ENCODE measurements around the gene MINK1. TPM values are rescaled to one million over a fixed set of nuclear protein-coding genes. Genes with fewer than 3 reads are reported as not detected.
"Not testable (repeated sequence)": the region's sequence is repeated elsewhere in the genome, so short reads cannot be mapped to it uniquely, and the experiment has no call there.

The MINK1 gene
- polyA plus RNA-seq, 3 donors = 59.4 to 70.7 (median 66.3) TPM

DNA sequence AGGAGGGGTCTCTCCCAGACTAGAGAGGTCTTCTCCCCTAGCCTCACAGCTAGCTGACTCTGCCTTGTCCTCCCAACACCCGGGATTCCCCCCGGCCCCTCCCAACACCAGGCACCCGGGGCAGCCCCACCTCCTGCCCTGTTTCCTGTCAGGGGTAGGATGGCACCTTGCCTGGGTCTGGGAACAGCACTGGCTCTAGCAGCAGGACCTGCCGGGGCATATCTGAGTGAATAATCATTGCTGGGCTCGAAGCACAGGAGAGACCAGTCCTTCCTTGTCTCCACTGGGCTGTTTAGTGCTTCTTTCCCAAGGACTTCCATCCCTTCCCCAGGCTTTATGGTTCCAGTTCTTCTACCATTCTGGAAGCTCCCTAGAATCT is 25.7 kb downstream of the MINK1 start:
- no peak for DNase-seq (ENCODE audit: extremely low read depth in 1 of 11, low read depth in 9 of 11, low spot score in 4 of 11)

- no peak for DNase-seq (ENCODE audit: extremely low read depth in 1 of 11, low read depth in 9 of 11, low spot score in 4 of 11)
Observed at GRCh38 chr17:4859816-4860625, 26.9 kb downstream of the MINK1 start.

GRCh38 chr17:4860651-4861050 is 27.5 kb downstream of the MINK1 start:
- no peak for DNase-seq (ENCODE audit: extremely low read depth in 1 of 11, low read depth in 9 of 11, low spot score in 4 of 11)

GRCh38 chr17:4861052-4861451 is 27.9 kb downstream of the MINK1 start:
- DNase-seq (ENCODE audit: extremely low read depth in 1 of 11, low read depth in 9 of 11, low spot score in 4 of 11) = no peak

- DNase-seq (ENCODE audit: extremely low read depth in 1 of 11, low read depth in 9 of 11, low spot score in 4 of 11) = no peak
Observed at GRCh38 chr17:4862720-4863119, 29.6 kb downstream of the MINK1 start.

DNA sequence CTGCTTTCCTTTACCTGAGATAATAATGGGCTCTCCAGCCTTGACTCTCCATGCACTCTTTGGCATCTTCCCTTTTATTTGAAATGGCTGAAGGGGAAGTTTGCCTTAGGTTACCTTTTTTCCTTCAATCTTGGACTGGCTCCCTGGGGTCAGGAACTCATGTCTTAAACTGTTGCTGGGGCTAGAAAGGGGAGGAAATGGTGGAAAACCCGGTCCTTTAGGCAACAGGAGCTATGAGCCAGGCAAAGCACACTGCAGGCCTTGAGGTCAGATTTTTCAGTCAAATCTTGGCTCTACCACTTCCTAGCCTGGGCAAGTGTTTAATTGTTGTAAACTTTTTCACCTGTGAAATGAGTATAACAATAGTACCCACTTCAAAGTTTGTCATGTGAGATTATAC is 30.2 kb downstream of the MINK1 start:
- DNase-seq (ENCODE audit: extremely low read depth in 1 of 11, low read depth in 9 of 11, low spot score in 4 of 11) = no peak

- not testable (repeated sequence) for DNase-seq (ENCODE audit: extremely low read depth in 1 of 11, low read depth in 9 of 11, low spot score in 4 of 11)
Observed at GRCh38 chr17:4867535-4867934, 34.4 kb downstream of the MINK1 start.

GRCh38 chr17:4869058-4869998 is 36.2 kb downstream of the MINK1 start:
- DNase-seq (ENCODE audit: extremely low read depth in 1 of 11, low read depth in 9 of 11, low spot score in 4 of 11) = not testable (repeated sequence)

- no peak for DNase-seq (ENCODE audit: extremely low read depth in 1 of 11, low read depth in 9 of 11, low spot score in 4 of 11)
Observed at GRCh38 chr17:4870855-4871254, 37.7 kb downstream of the MINK1 start.

DNA sequence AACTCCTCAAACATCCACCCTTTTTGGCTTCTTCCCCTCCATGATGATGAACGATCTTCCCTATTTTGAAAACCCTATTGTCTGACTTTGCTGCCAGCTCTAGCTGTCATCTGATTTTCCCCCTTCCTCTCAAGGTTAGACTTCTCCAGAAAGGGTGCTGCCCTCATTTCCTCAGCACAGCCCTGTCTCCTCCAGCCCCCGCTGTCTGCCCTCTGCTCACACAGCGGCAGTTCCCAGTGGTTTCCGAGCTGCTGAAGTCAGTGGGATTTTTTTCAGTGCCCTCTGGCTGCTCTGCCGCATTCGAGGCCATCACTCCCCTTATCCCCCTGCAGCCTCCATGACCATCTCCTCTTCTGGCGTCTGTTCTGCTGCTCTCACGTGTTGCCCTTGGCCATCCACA is 39.6 kb downstream of the MINK1 start:
- DNase-seq (ENCODE audit: extremely low read depth in 1 of 11, low read depth in 9 of 11, low spot score in 4 of 11) = no peak

- no peak for DNase-seq (ENCODE audit: extremely low read depth in 1 of 11, low read depth in 9 of 11, low spot score in 4 of 11)
Observed at GRCh38 chr17:4877089-4877488, 43.9 kb downstream of the MINK1 start.

- DNase-seq (ENCODE audit: extremely low read depth in 1 of 11, low read depth in 9 of 11, low spot score in 4 of 11) = no peak
Observed at GRCh38 chr17:4879601-4880000, 46.5 kb downstream of the MINK1 start.

DNA sequence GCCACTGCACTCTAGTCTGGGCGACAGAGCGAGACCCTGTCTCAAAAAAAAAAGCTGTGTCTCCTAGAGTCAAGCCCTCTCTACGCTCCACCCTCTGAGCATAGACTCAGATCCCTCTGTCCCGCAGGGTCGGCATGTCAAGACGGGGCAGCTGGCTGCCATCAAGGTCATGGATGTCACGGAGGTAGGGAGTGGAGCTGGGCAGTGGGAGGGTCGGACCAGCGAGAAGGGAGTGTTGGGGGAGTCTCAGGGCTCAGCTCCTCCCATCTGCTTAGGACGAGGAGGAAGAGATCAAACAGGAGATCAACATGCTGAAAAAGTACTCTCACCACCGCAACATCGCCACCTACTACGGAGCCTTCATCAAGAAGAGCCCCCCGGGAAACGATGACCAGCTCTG is 47.7 kb downstream of the MINK1 start:
- no peak for DNase-seq (ENCODE audit: extremely low read depth in 1 of 11, low read depth in 9 of 11, low spot score in 4 of 11)

- no peak for DNase-seq (ENCODE audit: extremely low read depth in 1 of 11, low read depth in 9 of 11, low spot score in 4 of 11)
Observed at GRCh38 chr17:4881761-4882555, 48.8 kb downstream of the MINK1 start.

- DNase-seq (ENCODE audit: extremely low read depth in 1 of 11, low read depth in 9 of 11, low spot score in 4 of 11) = no peak
Observed at GRCh38 chr17:4884489-4884888, 51.3 kb downstream of the MINK1 start.

- DNase-seq (ENCODE audit: extremely low read depth in 1 of 11, low read depth in 9 of 11, low spot score in 4 of 11) = no peak
Observed at GRCh38 chr17:4886830-4887229, 53.7 kb downstream of the MINK1 start.

DNA sequence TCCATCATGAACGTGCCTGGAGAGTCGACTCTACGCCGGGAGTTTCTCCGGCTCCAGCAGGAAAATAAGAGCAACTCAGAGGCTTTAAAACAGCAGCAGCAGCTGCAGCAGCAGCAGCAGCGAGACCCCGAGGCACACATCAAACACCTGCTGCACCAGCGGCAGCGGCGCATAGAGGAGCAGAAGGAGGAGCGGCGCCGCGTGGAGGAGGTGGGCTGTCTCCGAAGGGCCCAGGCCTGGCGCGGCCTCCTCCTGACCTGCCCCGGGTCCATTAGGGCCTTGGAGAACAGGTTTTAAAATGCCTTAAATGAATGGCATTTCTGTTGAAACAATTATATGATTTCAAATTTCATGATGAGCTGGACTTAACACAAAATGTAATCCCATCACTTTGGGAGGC is 54.4 kb downstream of the MINK1 start:
- DNase-seq (ENCODE audit: extremely low read depth in 1 of 11, low read depth in 9 of 11, low spot score in 4 of 11) = no peak

DNA sequence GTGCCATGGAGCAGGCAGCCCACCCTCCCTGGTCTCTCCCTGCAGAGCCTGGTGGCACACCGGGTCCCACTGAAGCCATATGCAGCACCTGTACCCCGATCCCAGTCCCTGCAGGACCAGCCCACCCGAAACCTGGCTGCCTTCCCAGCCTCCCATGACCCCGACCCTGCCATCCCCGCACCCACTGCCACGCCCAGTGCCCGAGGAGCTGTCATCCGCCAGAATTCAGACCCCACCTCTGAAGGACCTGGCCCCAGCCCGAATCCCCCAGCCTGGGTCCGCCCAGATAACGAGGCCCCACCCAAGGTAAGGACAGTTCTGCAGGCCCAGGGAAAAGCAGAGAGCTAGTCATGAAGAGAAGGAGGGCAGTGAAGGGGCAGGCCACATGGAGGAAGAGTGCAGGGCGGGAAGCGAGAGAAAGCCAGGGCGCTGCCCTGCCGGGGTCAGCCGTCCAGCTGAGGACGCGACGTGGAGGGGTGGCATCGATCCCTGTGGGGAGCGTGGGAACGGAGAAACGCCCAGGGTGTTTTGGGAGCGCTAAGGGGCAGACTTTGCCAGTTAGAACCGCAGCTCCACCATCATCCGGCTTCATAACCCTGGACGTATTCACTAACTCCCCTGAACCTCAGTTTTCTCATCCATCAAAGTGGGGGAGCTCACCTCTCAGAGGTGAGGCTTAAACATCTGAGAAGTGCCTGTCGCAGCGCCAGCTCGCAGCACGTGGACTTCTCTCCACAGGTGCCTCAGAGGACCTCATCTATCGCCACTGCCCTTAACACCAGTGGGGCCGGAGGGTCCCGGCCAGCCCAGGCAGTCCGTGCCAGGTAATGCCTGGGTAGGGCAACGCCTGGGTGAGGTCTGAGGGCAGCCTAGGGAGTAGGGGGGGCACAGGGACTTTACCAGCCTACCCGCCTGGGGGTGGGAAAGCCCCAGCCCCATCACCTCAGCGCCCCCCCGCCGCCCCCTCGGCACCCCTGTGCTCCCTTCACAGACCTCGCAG is 58.6 kb downstream of the MINK1 start:
- no peak for DNase-seq (ENCODE audit: extremely low read depth in 1 of 11, low read depth in 9 of 11, low spot score in 4 of 11)

All from renal cortex interstitium (tissue), 11 donors.